Sigmoid colon (tissue), 4 donors: ENCODE measurements around the gene GPR21.

Source experiments
- CTCF ChIP-seq, 4 experiments: fragments of 450-650 bp in 3 of 4; fragments of 200-600 bp in 1 of 4; IDR thresholded peaks; one replicate each; pipeline ENCODE4 v1.5.1; 2016 to 2019; ENCODE audit warnings: antibody characterized with exemption in 4 of 4, mild to moderate bottlenecking in 3 of 4, moderate library complexity in 2 of 4
- POLR2AphosphoS5 ChIP-seq, 4 donors: sonication (generic); formaldehyde crosslinking; IDR thresholded peaks; one replicate each; pipeline ENCODE4 v1.6.1; 2017; ENCODE audit warnings: antibody characterized with exemption in 4 of 4

- TF ChIP-seq POLR2AphosphoS5 (IDR thresholded peaks at IDR 0.05) (no peak), CTCF (IDR thresholded peaks at IDR 0.05) (no peak)
Measured at GRCh38 chr9:123063896-123064295, 30.4 kb downstream of the GPR21 start.
